C4-2B (cell line): ENCODE results near the gene PRKCE.

Source experiments
- H3K27ac ChIP-seq: fragments of 450-650 bp; 2 replicates; pipeline ENCODE4 v1.5.1; 2017
- CTCF ChIP-seq: fragments of 450-650 bp; conservative IDR thresholded peaks from 2 replicates; pipeline ENCODE4 v1.5.1; 2017; ENCODE audit warnings: mild to moderate bottlenecking
- ZFX ChIP-seq: fragments of 450-650 bp; IDR thresholded peaks from 2 replicates; pipeline ENCODE4 v1.6.1; 2017

The PRKCE gene

GRCh38 chr2:45849491-45850283 lies 198.2 kb downstream of the PRKCE start:
- no peak for TF ChIP-seq ZFX
- TF ChIP-seq CTCF: no peak

GRCh38 chr2:45850558-45850957 lies 199.1 kb downstream of the PRKCE start:
- TF ChIP-seq ZFX: no peak
- TF ChIP-seq CTCF: no peak
- no peak overlapping the region for H3K27ac ChIP-seq

More at GRCh38 chr2:45849491-45850283, 198.2 kb downstream of the PRKCE start:
- H3K27ac ChIP-seq: no peak overlapping the region

GRCh38 chr2:45851111-45851510 lies 199.6 kb downstream of the PRKCE start:
- TF ChIP-seq ZFX: no peak
- TF ChIP-seq CTCF: no peak
- H3K27ac ChIP-seq: no peak overlapping the region

GRCh38 chr2:45851576-45852304 lies 200.3 kb downstream of the PRKCE start:
- TF ChIP-seq CTCF: no peak
- no peak for TF ChIP-seq ZFX
- no peak overlapping the region for H3K27ac ChIP-seq

DNA sequence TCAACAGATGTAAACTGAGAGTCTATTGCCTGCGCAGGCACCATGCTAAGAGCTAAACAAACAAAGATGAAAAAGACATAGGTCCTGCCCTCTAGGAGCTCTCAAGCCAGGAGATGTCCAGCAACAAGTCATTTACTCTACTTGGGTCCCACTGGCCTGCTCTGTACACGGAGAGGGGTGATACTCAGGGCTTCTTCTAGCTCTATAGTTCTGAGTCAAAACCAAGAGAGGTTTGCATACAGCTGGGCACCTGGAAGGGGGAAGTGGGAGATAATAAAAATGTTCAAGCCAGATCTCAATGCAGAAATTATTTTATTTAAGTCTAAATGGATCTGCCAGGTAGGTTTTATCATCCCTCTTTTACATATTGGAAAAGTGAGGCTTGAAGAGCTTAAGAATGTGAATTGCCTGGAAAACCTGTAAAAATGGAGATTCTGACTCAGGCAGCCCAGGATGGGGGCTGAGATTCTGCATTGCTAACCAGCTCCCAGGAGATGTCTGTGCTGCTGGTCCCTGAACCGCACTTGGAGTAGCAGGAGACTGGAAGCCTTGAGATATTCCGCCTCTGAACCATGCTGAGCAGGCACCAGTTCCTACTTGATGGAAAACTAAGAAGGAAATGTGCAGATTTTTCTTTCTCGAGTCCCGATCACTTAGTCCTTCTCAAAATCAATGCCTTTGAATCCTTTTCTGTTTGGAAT lies 201.1 kb downstream of the PRKCE start:
- H3K27ac ChIP-seq: no peak overlapping the region
- TF ChIP-seq ZFX (no peak), CTCF (no peak)

- TF ChIP-seq ZFX: no peak
- no peak for TF ChIP-seq CTCF
- H3K27ac ChIP-seq: no peak overlapping the region
Measured at GRCh38 chr2:45855374-45855773, 203.9 kb downstream of the PRKCE start.
